GM20000 (cell line): ENCODE data around the gene POLR2I.

Source experiments
- DNase-seq: peaks from one replicate; pipeline ENCODE4 v3.0.0; 2012; ENCODE audit warnings: low spot score
- CTCF ChIP-seq: IDR thresholded peaks from 2 replicates; pipeline ENCODE4 v1.5.1; 2012; ENCODE audit warnings: mild to moderate bottlenecking, control low read depth; ENCODE audit errors: extremely low read depth, missing control alignments

Gene POLR2I

GRCh38 chr19:36086326-36086725 is 28.3 kb downstream of the POLR2I start:
- TF ChIP-seq CTCF: no peak
- no peak for DNase-seq

DNA sequence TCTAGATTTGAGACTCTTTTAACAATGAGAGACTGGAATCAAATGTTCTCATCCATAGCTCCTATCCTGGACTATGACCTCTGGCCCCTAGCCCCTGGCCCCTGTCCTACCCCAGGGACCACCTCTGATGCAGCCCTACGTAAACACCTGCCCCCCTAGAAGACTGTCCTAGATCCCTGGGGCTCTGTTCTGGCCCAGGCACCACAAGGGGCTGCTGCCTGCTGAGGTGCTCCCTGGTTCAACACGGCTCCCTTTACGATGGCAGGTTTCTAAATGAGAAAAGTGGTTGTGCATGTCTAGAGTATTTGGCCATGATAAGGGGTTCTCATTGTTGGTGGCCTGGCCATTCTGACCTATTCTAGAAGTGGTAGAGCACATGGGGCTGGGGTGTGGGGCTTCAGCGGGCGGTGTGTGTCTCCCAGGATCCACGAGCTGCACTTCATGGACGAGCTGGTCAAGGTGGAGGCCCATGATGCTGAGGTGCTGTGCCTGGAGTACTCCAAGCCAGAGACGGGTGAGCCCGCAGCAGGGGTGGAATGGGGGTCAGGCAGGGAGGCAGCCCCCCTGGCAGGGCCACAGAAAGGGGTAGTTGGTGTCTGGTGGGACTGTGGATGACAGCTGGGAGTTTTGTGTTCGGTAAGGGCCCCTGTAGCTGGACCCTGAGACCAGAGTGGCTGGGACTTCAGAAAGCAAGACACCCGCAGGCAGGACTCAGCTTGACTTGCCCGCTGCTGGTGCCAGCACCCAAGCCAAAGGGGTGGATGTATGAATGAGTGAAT is 30.3 kb downstream of the POLR2I start:
- no peak for TF ChIP-seq CTCF
- no peak for DNase-seq

GRCh38 chr19:36082916-36083315 is 31.8 kb downstream of the POLR2I start:
- DNase-seq: no peak
- TF ChIP-seq CTCF: no peak

DNA sequence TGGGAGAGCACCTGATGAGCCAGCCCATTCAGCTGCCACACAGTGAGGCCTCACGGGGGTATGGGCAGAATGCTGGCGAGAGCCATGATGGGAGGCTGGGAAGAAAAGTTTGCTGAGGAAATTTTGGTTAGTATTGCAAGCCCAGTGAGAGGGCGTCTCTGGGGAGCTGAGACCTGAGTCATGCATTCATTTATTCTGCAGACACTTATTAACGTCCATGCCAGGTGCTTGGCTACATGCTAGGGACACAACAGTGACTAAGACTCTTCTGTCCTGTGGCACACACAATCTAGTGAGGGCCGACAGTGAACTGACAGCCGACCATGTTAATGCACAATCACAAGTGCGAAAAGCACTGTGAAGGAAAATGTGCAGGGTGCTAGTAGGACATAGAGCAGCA is 32.8 kb downstream of the POLR2I start:
- DNase-seq: no peak
- TF ChIP-seq CTCF: no peak

DNA sequence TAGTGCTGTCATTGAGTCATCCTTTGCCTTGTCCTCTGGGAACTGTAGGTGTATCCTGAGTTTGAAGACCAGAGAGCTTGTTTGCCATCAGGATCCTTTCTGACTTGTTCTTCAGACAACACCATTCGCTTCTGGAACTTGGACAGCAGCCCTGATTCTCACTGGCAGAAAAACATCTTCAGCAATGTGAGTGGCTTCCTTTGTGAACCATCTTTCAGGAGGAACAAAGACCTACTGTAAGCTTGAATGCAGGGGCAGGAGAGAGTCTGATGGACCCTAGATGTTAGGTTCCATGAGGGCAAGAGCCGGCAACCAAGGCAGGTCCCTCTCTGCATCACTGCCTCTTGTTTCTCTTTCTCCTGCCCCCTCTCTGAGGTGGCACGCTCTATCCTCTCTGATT is 33.3 kb downstream of the POLR2I start:
- TF ChIP-seq CTCF: no peak
- DNase-seq: no peak

GRCh38 chr19:36079389-36079945 is 35.2 kb downstream of the POLR2I start:
- no peak for TF ChIP-seq CTCF
- DNase-seq: no peak

- TF ChIP-seq CTCF: no peak
- DNase-seq: no peak
Measured at GRCh38 chr19:36073121-36073876, 41.4 kb downstream of the POLR2I start.
